Dermis microvascular lymphatic vessel endothelial cell (primary cell): ENCODE measurements around the gene SLC15A3. TPM values are rescaled to one million over a fixed set of nuclear protein-coding genes. Genes with fewer than 3 reads are reported as not detected.
A peak's percentile ranks its signal among the peaks of the same experiment; 100 is the strongest.

Experiments
- DNase-seq, 2 donors: peaks; one replicate each; pipeline versions ENCODE4 v3.0.0 to v3.0.0-alpha.2; 2010; ENCODE audit warnings: low read depth in 2 of 2
- total RNA-seq: library from RNA; depleted of rRNA; stranded (reverse); fragments of >200 nt; gene quantifications from 2 replicates; pipeline ENCODE4 v1.2.1, GENCODE V29; 2014

SLC15A3 gene
- total RNA-seq, 1 donor from 2014 or later = 5.3 TPM

DNA sequence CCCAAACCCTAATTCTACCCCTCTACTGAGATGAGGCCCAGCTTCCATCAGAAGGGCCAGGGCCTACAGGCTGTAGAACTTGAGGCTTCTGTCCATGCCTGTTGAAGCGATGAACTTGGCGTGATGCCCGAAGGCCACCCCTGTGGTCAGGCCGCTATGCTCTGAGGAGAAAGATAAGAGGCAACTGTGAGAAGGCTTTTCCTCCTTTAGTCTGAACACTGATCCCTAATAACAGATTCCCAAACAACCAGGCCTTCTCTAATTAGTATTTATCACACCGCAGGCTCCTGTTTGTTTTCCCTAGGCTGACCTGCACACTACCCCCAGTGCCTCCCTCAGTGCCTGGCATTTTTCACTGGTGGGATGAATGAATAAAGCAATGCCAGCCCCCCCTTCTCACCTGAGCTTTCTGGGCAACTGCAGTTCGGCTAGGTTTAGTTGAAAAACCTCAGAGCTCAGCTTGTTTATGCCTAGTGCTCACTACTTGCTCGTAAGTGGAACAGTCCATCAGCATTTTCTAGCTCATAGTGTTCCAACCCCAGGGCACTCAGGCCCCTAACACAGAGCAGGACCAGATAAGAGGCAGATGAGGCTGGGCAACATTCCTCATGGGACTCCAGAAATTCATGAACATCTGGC is 60.8 kb downstream of the SLC15A3 start:
- peak in 1 of 2 donors; percentile 72 for DNase-seq

DNA sequence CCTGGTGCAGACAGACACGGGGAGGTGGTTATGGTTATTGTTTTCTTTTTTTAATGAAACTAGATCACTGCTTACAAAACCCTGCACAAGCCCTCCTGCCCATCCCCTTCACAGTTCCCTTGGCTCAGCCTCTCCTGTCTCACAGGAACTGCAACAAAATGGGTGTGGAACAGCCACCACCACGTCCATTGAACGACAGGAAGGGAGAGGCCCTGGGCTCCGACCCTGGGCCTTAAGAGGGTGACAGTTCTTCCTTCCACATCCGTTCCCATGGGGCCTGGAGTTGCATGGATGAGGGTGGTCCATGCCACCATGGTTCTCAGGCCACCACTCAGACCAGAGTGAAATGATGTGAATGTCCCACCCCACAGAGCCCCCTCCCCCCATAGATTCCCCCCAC is 61.3 kb downstream of the SLC15A3 start:
- peak in 1 of 2 donors; percentile 28 for DNase-seq

DNA sequence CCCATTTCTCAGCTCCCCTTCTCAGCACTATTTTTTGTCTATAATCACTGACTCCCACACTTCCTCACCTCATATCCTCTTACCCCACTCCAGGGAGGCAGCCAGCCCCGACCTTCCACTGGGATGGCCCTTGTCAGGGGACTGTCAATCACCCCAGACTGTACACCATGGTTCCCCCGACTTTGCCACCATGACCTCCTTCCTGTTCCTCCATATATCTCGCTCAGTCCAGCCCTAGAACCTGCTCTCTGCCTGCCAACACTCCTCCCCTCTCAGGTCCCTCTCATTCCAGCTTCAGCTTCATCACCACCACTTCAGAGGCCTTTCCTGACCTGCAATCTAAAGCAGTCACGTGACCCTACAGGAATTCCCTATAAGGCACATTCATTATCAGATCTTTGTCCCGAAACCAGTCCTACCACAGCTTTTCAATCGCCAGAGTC is 62.1 kb downstream of the SLC15A3 start:
- no peak for DNase-seq

DNA sequence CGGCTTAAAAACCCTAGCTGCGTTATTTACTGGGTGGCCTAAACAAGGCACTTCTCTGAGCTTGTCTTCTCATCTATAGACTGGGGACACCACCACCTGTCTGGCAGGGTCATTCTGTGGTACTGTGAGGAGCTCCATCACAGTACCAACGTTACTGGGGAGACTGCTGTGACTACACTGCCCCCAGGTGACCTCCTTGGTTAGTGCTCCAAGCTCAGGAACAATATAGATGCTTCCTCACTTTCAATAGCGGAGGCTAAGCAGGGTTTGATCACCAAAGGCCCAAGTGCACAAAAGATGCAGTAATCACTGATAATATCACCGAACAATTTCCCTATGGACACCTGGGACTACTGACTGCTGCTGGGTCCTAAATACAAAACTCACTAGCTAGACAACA is 64.4 kb downstream of the SLC15A3 start:
- DNase-seq = peak; percentile 55 to 76

Other genes starting within 250 kb of the SLC15A3 start
- gene MS4A18, start 227.5 kb downstream of the SLC15A3 start, total RNA-seq = not detected in 2 replicates
- under 0.01 TPM in 1 of 2 replicates, not detected in the other for gene MS4A15, start 195.3 kb downstream of the SLC15A3 start, total RNA-seq
- gene MS4A10, start 166.8 kb downstream of the SLC15A3 start, total RNA-seq = not detected in 2 replicates
- gene CCDC86, start 110.1 kb downstream of the SLC15A3 start, total RNA-seq = 11.2 and 18.2 TPM in 2 replicates
- gene PTGDR2, start 96.2 kb downstream of the SLC15A3 start, total RNA-seq = under 0.01 TPM in 1 of 2 replicates, not detected in the other
- 0.13 TPM in 1 of 2 replicates, not detected in the other for gene ZP1, start 84.6 kb downstream of the SLC15A3 start, total RNA-seq
- 51.6 and 66.2 TPM in 2 replicates for gene PRPF19, start 45.6 kb downstream of the SLC15A3 start, total RNA-seq
- 78.9 and 122 TPM in 2 replicates for gene TMEM109, start 38.0 kb downstream of the SLC15A3 start, total RNA-seq
- gene TMEM132A, start 27.7 kb downstream of the SLC15A3 start, total RNA-seq = 39.9 and 101 TPM in 2 replicates
- 0.13 TPM in 1 of 2 replicates, not detected in the other for gene CD6, start 19.5 kb upstream of the SLC15A3 start, total RNA-seq
- not detected in 2 replicates for gene CD5, start 150.3 kb upstream of the SLC15A3 start, total RNA-seq
- 5.1 and 7.5 TPM in 2 replicates for gene VPS37C, start 209.2 kb upstream of the SLC15A3 start, total RNA-seq